PC-3 (cell line): ENCODE measurements around the gene IGFBP2. TPM values are rescaled to one million over a fixed set of nuclear protein-coding genes. Genes with fewer than 3 reads are reported as not detected.
A peak's percentile ranks its signal among the peaks of the same experiment; 100 is the strongest.

Source experiments
- ATAC-seq: fragments of 200-7000 bp; cut with Tn5 transposase; 2 replicates; pipeline ENCODE4 v1.9.1; 2020; ENCODE audit warnings: mild to moderate bottlenecking, moderate library complexity
- BruUV-seq: library from RNA; stranded (reverse); fragments of 400-500 nt; replicated peaks from 2 replicates; lab custom pipeline; 2021; lab: Mats Ljungman, UMichigan
- CTCF ChIA-PET: fragments of 300-600 bp; sonication (Branson Sonifier 250); formaldehyde crosslinking; loops from one replicate; lab custom pipeline; 2022; ENCODE audit warnings: antibody characterized with exemption; lab: Charles Lee
- POLR2A ChIA-PET: fragments of 300-600 bp; sonication (Branson Sonifier 250); formaldehyde crosslinking; loops from one replicate; lab custom pipeline; 2022; ENCODE audit warnings: antibody characterized with exemption; ENCODE audit not compliant: unreplicated experiment; lab: Charles Lee
- DNase-seq: peaks from one replicate; pipeline ENCODE4 v3.0.0-alpha.2; 2015
- H2AFZ ChIP-seq: fragments of 300-600 bp; sonication (generic); 2 replicates; pipeline ENCODE4 v1.6.0; 2016; ENCODE audit warnings: antibody characterized with exemption, low read length
- H3F3A ChIP-seq: fragments of 300-600 bp; sonication (generic); one replicate; pipeline ENCODE4 v1.6.0; 2017; ENCODE audit warnings: antibody characterized with exemption, low read length, control low read depth, mild to moderate bottlenecking; ENCODE audit not compliant: unreplicated experiment
- H3K27ac ChIP-seq: fragments of 300-600 bp; sonication (generic); 2 replicates; pipeline ENCODE4 v1.5.1; 2016; ENCODE audit warnings: mild to moderate bottlenecking, low read length
- H3K27me3 ChIP-seq: fragments of 300-600 bp; sonication (generic); 2 replicates; pipeline ENCODE4 v1.6.1; 2016; ENCODE audit warnings: low read length, mixed read lengths
- H3K36me3 ChIP-seq: fragments of 300-600 bp; sonication (generic); 2 replicates; pipeline ENCODE4 v1.6.1; 2016; ENCODE audit warnings: low read depth, mixed run types, low read length, mixed read lengths
- H3K4me1 ChIP-seq: fragments of 300-600 bp; sonication (generic); 2 replicates; pipeline ENCODE4 v1.5.1; 2016; ENCODE audit warnings: low read length; ENCODE audit not compliant: insufficient read depth
- H3K4me2 ChIP-seq: fragments of 300-600 bp; sonication (generic); 2 replicates; pipeline ENCODE4 v1.6.0; 2016; ENCODE audit warnings: low read length
- H3K4me3 ChIP-seq: fragments of 300-600 bp; sonication (generic); 2 replicates; pipeline ENCODE4 v1.5.1; 2016; ENCODE audit warnings: mild to moderate bottlenecking, low read length, mixed read lengths
- H3K79me2 ChIP-seq: fragments of 300-600 bp; sonication (generic); 2 replicates; pipeline ENCODE4 v1.6.1; 2017; ENCODE audit warnings: low read length, mixed read lengths
- H3K9ac ChIP-seq: fragments of 300-600 bp; sonication (generic); 2 replicates; pipeline ENCODE4 v1.6.0; 2016; ENCODE audit warnings: mild to moderate bottlenecking, low read length
- H3K9me2 ChIP-seq: fragments of 300-600 bp; sonication (generic); replicated peaks from 2 replicates; pipeline ENCODE4 v1.6.1; 2016; ENCODE audit warnings: mixed run types, low read length, mixed read lengths
- H3K9me3 ChIP-seq: fragments of 300-600 bp; sonication (generic); 2 replicates; pipeline ENCODE4 v1.6.1; 2016; ENCODE audit warnings: low read length, mixed read lengths
- H4K20me1 ChIP-seq: fragments of 300-600 bp; sonication (generic); 2 replicates; pipeline ENCODE4 v1.6.1; 2016; ENCODE audit warnings: low read length, mixed read lengths
- CTCF ChIP-seq: fragments of 300-600 bp; sonication (generic); conservative IDR thresholded peaks from 2 replicates; pipeline ENCODE4 v1.5.1; 2017; ENCODE audit warnings: antibody characterized with exemption, low read depth, mild to moderate bottlenecking, low read length
- EZH2 ChIP-seq: fragments of 300-600 bp; sonication (generic); IDR thresholded peaks from one replicate; pipeline ENCODE4 v1.6.1; 2017; ENCODE audit warnings: antibody characterized with exemption, mild to moderate bottlenecking, low read length; ENCODE audit not compliant: unreplicated experiment
- EZH2phosphoT487 ChIP-seq: fragments of 300-600 bp; sonication (generic); IDR thresholded peaks from 2 replicates; pipeline ENCODE4 v1.6.1; 2018; ENCODE audit warnings: mild to moderate bottlenecking, antibody characterized with exemption, low read length, borderline replicate concordance
- intact Hi-C: fragments of 100-400 bp; cut with micrococcal nuclease; formaldehyde crosslinking; loops from 2 replicates; pipeline ENCODE4 v1.9.0; 2023
- total RNA-seq: library from RNA; depleted of rRNA; stranded (reverse); fragments of >200 nt; gene quantifications from 2 replicates; pipeline ENCODE4 v1.2.3, GENCODE V29; 2014; rRNA removed

The IGFBP2 gene
- total RNA-seq, 1 experiment from 2014 or later, result 174 TPM

GRCh38 chr2:216713691-216714336 is 80.6 kb downstream of the IGFBP2 start:
- no peak overlapping the region for H3K9ac ChIP-seq
- intact Hi-C loops, result no loop called here

More at GRCh38 chr2:216713691-216714336, 80.6 kb downstream of the IGFBP2 start:
- ChIA-PET CTCF (no interaction called here), POLR2A (no interaction called here)
- peaks cover 28% of the 10 kb centered on the region for H3K4me1 ChIP-seq
- no peaks in the 10 kb centered on the region for H3K9me3 ChIP-seq
- no peaks in the 10 kb centered on the region for H3K36me3 ChIP-seq
- no peaks in the 10 kb centered on the region for H3K79me2 ChIP-seq
- H3F3A ChIP-seq, result no peaks in the 10 kb centered on the region
- peak overlapping the region; percentile 60 for H3K4me2 ChIP-seq
- H3K27me3 ChIP-seq, result no peaks in the 10 kb centered on the region
- BruUV-seq, result no TSS peak
- no peak for TF ChIP-seq EZH2phosphoT487
- TF ChIP-seq EZH2, result no peak
- no peak for TF ChIP-seq CTCF
- H3K4me3 ChIP-seq, result no peak overlapping the region
- H4K20me1 ChIP-seq, result no peaks in the 10 kb centered on the region
- H3K27ac ChIP-seq, result peak overlapping the region; percentile 65
- H3K9me2 ChIP-seq, result no peaks in the 10 kb centered on the region
- H2AFZ ChIP-seq, result peak overlapping the region; percentile 24; the same call in 1 of the 2 replicates
- DNase-seq, result peak; percentile 88
- ATAC-seq, result no peak

Other genes with a start within 250 kb of the IGFBP2 start
- gene SMARCAL1, start 220.9 kb upstream of the IGFBP2 start, total RNA-seq, result 8.3 and 17.2 TPM in 2 replicates
- gene RPL37A, start 134.6 kb upstream of the IGFBP2 start, total RNA-seq, result 1,848 and 2,472 TPM in 2 replicates
- gene IGFBP5, start 62.1 kb downstream of the IGFBP2 start, total RNA-seq, result 140 and 157 TPM in 2 replicates
- not detected in 2 replicates for gene TNP1, start 226.6 kb downstream of the IGFBP2 start, total RNA-seq